SHP77 (cell line): ENCODE measurements around the gene IDH3A.
A peak's percentile ranks its signal among the peaks of the same experiment; 100 is the strongest.

Source experiments
- DNase-seq, 2 experiments: peaks; one replicate each; lab custom pipeline; 2025; lab: John Stamatoyannopoulos, UW

The IDH3A gene

GRCh38 chr15:78168608-78169007, 19.4 kb downstream of the IDH3A start:
- no peak for DNase-seq

GRCh38 chr15:78170848-78171773, 21.9 kb downstream of the IDH3A start:
- DNase-seq = no peak

- no peak for DNase-seq
These were observed 22.8 kb downstream of the IDH3A start for GRCh38 chr15:78171864-78172472.

- no peak for DNase-seq
These were observed 25.2 kb downstream of the IDH3A start for GRCh38 chr15:78174401-78174800.

GRCh38 chr15:78175330-78175729, 26.2 kb downstream of the IDH3A start:
- peak in 1 of 2 experiments; percentile 13 for DNase-seq

- peak; percentile 16 to 36 for DNase-seq
These were observed 28.3 kb downstream of the IDH3A start for GRCh38 chr15:78177447-78177873.

- no peak for DNase-seq
These were observed 28.9 kb downstream of the IDH3A start for GRCh38 chr15:78178064-78178463.

- no peak for DNase-seq
These were observed 30.2 kb downstream of the IDH3A start for GRCh38 chr15:78179286-78179840.

GRCh38 chr15:78179906-78180305, 30.7 kb downstream of the IDH3A start:
- DNase-seq = no peak

- no peak for DNase-seq
These were observed 33.2 kb downstream of the IDH3A start for GRCh38 chr15:78182336-78182700.

- DNase-seq = no peak
These were observed 33.7 kb downstream of the IDH3A start for GRCh38 chr15:78182821-78183220.

- DNase-seq = no peak
These were observed 43.8 kb downstream of the IDH3A start for GRCh38 chr15:78192826-78193594.

- no peak for DNase-seq
These were observed 44.8 kb downstream of the IDH3A start for GRCh38 chr15:78193731-78194567.

- DNase-seq = no peak
These were observed 45.4 kb downstream of the IDH3A start for GRCh38 chr15:78194568-78194925.

GRCh38 chr15:78195735-78196201, 46.6 kb downstream of the IDH3A start:
- peak in 1 of 2 experiments; percentile 14 for DNase-seq

- no peak for DNase-seq
These were observed 48.5 kb downstream of the IDH3A start for GRCh38 chr15:78197632-78198031.

- DNase-seq = no peak
These were observed 51.2 kb downstream of the IDH3A start for GRCh38 chr15:78200276-78200930.

- DNase-seq = no peak
These were observed 52.4 kb downstream of the IDH3A start for GRCh38 chr15:78201281-78202190.

- no peak for DNase-seq
These were observed 54.4 kb downstream of the IDH3A start for GRCh38 chr15:78203346-78204225.
